Suppressor macrophage treated with lipopolysaccharide for 4 hours (primary cell): ENCODE data around the gene CYP2R1.
A peak's percentile ranks its signal among the peaks of the same experiment; 100 is the strongest.
"Not testable (repeated sequence)": the region's sequence is repeated elsewhere in the genome, so short reads cannot be mapped to it uniquely, and the experiment has no call there.

Experiments
- DNase-seq: peaks from one replicate; pipeline ENCODE4 v3.0.0-alpha.2; 2020

CYP2R1 gene

DNA sequence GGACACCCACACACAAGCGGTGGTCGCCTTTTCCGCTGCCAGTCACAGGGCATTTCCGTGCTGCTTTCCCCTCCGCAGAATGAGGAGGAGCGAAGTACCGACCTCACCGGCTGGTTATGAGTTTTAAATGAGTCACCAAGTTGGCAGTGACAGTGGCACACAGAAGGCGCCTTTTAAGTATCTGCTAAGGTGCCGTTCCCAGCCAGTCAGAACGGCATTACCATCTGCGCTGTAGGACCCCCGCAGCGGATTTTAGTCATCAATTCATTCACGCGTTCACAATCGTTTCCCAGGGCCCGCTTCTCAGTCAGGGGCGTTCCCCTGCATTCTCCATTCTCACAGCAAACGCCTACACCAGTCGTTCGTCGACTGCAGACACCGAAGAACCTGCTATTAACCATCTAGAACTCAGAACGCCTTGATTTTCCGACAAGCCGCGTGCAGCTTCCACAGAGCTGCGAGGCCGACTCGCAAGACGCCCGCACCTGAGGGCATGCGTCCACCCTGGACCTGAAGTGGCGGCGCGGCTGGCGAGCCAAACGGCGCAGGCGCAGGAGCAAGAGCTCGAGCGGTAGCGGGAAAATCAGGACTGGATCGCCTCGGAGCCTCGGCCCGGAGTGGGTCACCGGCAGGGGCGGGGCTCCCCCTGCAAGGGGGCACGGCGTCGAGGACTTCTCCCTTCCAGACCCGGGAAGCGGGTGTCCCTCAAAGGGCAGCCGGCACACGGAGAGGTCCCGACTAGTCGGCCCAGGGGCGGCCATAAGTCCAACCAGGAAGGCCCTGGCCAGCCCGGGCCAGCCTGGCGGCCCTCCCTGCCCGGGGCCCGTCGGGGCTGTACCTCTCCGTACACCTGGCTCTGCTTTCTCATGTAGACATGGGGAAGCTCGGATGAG, 642 bp downstream of the CYP2R1 start:
- peak; percentile 93 for DNase-seq

DNA sequence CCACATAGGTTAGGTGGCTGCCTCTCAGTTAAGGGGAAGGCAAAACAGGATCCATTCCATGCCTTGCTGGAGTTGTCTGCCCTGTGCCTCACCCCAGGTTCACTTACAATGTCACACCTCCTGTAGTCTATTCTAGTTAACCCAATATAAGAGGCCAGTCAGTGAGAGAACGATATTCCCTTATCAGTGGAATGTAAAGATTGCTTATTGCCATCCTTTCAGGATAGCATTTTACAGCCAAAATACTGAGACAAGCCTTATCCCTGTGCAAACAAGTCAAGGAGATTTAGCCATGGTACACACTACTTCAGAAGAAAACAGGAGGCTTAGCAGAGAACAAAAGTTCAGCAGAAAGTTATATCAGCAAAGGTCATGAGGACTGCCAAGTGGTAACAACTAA, 5.5 kb downstream of the CYP2R1 start:
- DNase-seq, result no peak

DNA sequence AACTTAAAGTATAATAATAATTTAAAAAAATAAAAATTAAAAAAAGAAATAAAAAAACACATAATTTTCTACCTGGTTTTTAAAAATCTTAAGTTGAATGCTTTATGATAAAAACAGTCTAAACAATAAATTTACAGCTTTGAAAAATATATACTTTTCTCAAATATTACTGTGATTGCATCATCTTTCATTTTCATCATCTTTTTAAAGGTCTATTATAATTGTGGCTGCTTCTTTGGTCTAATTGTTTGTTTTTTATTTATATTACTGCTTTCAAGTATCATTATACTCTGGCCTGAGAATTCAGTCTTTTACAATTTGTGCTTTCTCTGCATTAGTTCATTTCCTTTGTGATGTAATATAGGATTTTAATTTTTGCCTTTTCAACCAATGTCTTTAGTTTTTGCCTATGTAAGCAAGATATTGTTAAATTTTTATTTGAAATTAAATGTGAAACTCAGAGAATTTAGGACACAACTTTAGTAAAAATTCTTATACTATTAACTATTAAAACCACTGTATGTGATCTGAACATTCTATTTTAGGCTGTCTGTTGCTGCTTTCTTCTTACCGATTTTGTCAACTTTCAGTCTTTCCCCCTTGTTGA, 7.3 kb downstream of the CYP2R1 start:
- DNase-seq, result no peak

DNA sequence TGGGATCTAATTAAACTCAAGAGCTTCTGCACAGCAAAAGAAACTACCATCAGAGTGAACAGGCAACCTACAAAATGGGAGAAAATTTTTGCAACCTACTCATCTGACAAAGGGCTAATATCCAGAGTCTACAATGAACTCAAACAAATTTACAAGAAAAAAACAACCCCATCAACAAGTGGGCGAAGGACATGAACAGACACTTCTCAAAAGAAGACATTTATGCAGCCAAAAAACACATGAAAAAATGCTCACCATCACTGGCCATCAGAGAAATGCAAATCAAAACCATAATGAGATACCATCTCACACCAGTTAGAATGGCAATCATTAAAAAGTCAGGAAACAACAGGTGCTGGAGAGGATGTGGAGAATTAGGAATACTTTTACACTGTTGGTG, 8.3 kb downstream of the CYP2R1 start:
- not testable (repeated sequence) for DNase-seq

DNA sequence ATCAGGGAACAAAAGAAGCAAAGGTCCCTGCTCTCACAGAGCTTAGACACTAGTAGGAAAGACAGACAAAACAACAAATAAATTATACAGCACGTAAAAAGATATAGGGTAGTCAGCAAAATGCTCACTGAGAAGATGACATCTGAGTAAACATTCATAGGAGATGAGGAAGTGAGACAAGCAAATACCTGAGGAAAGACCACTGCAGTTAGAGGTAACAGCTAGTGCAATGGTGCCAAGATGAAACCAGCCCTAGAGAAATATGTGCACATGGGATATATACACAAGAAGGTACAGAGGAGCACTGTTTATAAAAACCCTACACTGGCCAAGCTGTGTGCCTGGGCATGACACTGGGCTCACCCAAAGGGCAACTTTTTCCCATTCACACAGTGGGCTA, 9.8 kb downstream of the CYP2R1 start:
- no peak for DNase-seq

DNA sequence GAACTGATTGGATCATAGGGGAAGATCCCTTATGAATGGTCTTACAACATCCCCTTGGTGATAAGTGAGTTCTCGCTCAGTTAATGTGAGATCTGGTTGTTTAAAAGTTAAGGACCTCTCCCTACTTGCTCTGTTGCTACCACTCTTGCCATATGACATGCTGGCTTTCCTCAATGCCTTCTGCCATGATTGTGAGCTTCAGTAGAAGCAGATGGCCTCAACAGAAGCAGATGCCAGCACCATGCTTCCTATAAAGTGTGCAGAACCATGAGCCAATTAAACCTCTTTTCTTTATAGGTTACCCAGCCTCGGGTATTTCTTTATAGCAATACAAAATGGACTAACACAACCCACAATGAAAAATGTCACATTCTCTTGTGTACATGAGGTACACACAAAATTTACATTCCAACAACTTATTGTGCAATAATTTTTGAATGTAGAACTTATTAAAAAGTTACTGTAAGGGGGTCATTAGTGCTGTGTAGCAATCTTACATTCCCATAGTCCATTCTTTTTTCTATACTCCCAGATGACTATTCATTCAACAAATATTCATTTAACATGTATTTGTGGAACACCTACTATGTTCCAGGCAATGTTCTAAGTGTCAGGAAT, 10.3 kb downstream of the CYP2R1 start:
- DNase-seq, result no peak

DNA sequence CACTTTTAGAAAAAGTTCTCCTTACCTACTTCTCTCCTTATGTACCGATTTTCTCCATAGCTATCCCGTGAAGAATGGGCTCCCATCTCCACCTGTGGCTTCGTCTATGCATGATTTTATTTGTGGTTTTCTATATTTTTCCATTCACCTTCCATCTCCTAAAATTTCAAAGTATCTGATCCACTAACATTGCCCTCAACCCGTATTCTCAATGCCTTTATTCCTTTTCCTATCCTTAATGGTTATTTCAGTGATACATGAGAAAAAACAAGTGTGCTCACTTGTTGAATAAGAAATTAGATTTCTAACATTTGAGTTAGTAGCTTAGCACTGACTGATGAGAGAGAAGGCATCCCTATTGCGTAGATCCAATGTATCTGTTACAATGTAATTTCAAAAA, 16.9 kb downstream of the CYP2R1 start:
- DNase-seq, result no peak

DNA sequence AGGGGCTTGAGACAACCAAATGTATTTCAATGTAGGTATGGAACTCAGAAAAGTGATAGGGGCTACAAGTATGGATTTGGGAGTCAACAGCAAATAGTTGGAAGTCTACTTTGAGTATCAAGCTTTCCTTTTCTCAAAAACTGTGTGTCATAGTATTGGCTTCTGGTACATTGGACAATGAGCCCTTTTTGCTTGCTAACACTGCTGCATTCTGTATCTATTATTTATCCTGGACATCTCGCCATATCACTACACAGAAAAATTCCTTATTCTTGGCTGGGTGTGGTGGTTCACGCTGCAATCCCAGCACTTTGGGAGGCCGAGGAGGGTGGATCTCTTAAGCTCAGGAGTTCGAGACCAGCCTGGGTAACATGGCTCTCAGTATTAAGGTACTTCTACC, 18.4 kb downstream of the CYP2R1 start:
- DNase-seq, result no peak

DNA sequence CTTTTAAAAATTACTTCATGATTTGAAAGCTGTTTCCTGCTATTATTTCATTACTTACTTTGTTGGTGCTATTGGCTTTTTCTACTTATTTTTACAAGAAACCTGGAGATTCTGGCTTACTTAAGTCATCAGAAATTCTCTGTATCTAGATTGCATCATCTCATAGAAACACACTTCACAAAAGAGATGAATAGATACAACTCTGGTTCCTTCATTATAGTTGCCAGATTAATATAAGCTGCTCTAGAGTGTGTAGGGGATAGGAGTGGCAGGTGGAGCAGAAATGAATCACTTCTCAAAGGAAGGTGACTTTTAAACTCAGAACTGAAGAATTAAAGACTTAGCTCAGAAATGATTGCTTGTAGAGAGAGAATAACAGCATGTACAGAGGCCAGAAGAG, 20.0 kb downstream of the CYP2R1 start:
- DNase-seq, result no peak

DNA sequence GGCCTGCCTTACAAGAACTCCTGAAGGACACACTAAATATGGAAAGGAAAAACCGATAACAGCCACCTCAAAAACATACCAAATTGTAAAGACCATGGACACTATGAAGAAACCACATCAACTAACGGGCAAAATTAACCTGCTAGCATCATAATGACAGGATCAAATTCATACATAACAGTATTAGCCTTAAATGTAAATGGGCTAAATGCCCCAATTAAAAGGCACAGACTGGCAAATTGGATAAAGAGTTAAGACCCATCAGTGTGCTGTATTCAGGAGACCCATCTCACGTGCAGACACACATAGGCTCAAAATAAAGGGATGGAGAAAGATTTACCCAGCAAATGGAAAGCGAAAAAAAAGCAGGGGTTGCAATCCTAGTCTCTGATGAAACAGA, 28.3 kb downstream of the CYP2R1 start:
- not testable (repeated sequence) for DNase-seq

DNA sequence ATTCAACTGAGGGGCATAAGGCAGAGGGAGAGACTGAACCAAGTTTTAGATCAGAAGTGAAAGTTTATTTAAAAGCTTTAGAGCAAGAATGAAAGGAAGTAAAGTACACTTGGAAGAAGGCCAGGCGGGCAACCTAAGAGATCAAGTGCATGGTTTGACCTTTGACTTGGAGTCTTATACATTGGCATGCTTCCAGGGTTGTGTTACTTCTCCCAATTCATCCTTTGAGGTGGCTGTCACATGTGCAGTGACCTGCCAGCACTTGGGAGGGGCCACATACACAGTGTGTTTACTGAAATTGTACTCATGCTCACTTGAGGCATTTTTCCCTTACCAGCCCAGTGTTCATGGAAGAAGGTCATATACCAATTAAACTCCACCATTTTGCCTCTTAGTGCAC, 30.4 kb downstream of the CYP2R1 start:
- no peak for DNase-seq

DNA sequence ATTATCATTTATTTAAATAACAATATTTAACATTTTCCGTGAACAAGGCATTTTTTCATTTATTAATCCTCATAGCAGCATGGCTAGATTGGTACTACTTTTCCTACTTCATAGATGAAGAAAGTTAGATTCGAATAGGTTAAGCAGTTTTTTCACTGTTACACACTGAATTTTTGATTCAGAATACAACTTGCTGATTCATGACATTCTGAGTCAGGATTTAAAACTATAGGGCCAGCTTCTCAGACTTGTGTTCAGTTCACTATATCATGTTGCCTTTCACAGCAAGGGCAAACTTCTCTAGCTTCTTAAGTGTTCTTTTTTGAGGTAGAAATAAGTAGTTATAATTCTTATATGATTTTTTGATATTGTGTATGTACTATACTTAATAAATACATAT, 31.5 kb downstream of the CYP2R1 start:
- no peak for DNase-seq

DNA sequence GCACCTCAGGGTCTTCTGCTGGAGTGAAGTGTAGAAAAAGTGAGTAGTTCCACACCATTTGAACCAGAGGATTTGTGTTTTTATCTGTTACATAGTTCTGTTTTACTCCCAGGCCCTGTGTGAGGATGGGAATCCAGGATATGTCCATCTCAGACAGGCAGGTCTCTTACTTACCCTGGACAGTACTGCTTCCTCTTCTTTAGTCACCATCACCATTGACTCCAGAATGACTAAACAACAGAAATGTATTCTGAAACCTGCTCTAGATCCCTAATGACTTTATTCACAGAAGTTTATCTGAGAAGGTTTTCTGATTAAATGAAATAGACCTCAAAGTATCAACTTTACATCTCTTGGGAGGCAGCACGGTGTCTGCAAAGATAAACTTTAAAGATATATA, 33.6 kb downstream of the CYP2R1 start:
- DNase-seq, result no peak

DNA sequence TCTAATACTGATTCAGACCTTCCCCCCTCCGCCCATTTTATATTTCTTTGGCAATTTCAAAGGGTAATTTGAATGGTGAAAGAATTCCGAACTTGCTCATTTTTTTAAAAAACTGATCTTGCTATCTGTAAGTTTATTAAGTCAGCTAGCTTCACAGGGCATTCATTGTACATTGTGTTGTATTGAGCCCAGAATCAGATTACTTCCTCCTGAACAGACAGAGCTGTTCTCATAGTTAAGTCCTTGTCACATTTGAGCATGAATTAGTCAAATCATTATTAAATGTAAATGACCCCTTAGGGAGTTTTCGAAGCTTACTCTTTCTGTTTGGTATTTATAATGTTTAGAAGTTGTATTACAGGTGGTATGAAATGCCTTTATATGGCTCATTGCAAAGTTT, 34.4 kb downstream of the CYP2R1 start:
- no peak for DNase-seq

DNA sequence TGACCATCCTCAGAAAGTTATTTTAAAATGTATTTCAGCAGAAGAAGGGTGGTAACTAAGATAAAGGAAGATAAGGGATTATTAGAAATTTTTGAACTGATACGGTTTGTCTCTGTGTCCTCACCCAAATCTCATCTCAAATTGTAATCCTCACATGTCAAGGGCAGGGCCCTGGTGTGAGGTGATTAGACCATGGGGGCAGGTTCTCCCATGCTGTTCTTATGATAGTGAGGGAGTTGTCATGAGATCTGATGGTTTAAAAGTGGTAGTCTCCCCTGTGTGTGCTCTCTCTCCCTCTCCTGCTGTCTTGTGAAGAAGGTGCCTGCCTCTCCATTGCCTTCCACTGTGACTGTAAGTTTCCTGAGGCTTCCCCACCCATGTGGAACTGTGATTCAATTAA, 36.1 kb downstream of the CYP2R1 start:
- DNase-seq, result no peak

DNA sequence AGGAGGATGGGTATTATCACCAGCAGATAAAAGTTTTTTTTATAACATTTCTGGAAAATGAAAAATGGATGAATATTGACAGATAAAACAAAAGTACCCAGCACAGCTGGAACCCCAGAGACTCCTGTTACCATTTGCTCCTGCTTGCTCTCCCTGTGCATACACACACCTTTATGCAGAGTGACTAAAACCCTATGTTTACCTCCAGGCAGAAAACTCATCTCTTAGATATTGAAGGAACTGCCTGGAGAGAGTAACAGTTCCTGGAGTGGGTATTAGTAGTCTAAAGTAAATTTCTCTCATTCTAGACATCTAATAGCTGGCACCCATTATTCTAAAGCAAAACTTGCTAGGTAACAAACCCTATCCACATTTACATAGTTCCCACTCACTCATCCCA, 38.0 kb downstream of the CYP2R1 start:
- DNase-seq, result no peak

DNA sequence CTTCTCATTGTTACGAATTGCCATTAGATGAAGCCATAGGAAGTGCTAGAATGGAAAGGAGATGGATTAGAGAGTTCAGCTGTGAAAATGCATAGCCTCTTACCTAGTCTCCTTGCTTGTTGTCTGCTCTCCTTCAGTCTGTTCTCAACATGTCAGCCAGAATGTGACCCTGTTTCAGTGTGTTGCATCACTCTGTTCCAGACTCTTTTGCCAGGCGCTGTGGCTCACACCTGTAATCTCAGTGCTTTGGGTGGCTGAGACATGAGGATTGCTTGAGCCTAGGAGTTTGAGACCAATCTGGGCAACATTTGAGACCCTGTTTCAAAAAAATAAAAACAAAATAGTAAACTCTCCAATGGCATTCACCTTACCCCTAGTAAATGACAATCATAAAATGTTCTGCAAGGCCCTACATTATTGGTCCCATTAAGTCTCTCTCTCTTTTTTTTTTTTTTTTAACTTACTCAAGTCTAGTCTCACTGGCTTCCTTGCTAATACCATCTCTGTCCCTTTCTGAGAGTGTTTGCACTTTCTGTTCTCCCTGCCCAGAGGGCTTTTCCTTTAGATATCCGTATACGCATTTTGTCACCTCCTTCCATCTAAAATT, 39.4 kb downstream of the CYP2R1 start:
- no peak for DNase-seq

DNA sequence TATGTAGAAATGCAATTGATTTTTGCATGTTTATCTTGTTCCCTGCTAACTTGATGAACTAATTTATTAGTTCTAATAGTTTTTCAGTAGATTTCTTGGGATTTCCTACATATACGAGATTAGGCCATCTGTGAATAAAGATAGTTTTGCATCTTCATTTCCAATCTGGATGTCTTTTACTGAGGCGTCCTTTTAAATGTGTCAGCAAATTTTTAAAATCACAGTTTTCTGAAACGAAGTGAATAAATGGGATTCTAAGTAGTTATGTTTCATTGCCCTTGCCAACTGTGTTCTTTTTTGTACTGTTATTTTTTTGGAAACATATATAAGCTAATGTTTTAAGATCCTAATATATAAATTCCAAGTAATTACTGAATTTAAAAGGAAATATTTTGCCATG, 50.0 kb downstream of the CYP2R1 start:
- DNase-seq, result no peak

DNA sequence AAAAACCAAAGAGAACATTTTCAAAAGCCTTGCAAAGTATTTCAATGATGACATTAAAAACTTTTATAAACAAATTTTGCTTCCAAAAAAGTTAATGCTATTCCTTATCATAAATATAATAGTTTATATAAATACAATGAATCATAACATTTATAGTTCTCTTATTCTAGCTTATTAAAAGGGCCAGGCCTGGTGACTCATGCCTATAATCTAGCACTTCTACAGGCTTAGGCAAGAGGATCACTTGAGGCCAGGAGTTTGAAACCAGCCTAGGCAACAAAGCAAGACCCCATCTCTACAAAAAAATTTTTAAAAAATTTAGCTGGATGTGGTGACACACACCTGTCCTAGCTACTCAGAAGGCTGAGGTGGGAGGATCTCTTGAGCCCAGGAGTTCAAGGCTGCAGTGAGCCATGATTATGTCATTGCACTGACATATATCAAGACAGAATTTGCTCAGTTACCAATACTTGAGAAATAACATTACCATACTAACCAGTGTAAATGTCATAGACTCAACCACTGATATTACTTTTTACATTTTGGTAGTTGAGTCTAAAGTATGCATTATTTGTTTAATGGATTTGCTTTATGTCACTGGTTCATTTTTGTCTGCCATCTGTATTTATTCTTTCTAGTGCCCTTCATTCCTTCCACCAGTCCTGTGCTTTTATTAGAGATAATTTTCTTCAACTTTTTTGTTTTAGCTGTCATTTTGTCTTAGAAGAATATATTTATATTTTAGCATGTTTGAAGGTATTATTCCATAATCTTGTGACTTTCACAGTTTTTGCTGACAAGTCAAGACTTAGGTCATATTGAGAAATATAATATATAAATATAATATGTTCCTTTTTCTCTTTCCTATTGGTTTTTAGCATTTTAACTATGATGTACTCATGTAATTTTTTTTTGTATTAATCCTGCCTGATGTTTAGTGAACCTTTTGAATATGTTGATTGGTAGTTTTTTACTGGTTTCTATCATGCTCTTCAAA, 56.2 kb downstream of the CYP2R1 start:
- no peak for DNase-seq
